Activated CD4-positive, CD25-positive, alpha-beta regulatory T cell treated with anti-CD3 and anti-CD28 coated beads, Interleukin-2, amount 50 U/mL, for 24 hours (primary cell): Measurements from ENCODE around the gene ABCC9.
"Not testable (repeated sequence)": the region's sequence is repeated elsewhere in the genome, so short reads cannot be mapped to it uniquely, and the experiment has no call there.

Experiments
- ATAC-seq, 2 donors: fragments of 150-1000 bp; cut with Tn5 transposase; one replicate each; pipeline ENCODE4 v1.10.0; 2021; ENCODE audit warnings: mild to moderate bottlenecking in 1 of 2, moderate library complexity in 1 of 2

ABCC9 gene

DNA sequence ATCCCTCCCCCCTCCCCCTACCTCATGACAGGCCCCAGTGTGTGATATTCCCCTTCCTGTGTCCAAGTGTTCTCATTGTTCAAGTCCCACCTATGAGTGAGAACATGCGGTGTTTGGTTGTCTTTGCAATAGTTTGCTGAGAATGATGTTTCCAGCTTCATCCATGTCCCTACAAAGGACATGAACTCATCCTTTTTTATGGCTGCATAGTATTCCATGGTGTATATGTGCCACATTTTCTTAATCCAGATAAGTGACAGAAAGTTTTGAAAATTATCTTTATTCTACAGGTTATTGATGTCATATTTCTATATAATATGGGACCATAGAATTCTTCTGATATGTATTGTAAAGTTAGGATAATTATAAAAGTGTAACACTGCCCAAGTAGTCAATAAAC lies 11.3 kb downstream of the ABCC9 start:
- ATAC-seq: not testable (repeated sequence)

DNA sequence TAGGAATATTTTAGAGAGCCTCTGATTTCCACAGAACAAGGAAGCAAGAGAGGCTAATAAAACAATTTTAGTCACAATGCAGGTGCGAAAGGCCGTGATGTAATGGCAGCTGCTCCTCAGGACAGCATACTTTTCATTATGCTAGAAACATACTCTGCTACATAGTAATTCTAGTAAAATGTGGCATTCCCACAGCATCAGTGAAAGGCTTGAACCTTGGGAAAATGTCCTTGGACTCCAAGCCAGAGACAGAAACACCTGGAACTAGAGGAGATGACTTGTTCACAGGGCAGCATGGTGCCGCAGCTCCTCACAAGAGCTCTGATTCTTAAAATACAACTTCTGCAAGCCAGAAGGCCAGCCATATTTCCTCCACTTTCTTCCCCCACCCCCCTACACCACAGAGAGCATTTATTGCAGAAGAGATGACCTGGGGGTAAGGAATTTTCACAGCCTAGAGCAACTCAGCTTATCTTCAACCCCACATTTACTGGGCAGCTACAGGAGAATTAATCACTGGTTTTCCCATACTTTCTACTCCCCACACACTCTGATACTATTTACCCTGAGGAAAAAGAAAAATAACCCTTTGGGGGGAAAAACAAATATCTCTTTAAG lies 15.8 kb downstream of the ABCC9 start:
- no peak for ATAC-seq

DNA sequence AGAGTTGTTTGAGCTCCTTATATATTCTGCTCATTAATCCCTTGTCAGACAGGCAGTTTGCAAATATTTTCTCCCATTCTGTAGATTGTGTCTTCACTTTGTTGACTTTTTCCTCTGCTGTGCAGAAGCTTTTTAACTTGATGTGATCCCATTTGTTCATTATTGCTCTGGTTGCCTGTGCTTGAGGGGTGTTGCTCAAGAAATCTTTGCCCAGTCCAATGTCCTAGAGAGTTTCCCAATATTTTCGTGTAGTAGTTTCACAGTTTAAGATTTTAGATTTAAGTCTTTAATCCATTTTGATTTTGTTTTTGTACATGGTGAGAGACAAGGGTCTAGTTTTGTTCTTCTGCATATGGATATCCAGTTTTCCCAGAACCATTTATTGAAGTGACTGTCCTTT lies 19.8 kb downstream of the ABCC9 start:
- no peak for ATAC-seq

DNA sequence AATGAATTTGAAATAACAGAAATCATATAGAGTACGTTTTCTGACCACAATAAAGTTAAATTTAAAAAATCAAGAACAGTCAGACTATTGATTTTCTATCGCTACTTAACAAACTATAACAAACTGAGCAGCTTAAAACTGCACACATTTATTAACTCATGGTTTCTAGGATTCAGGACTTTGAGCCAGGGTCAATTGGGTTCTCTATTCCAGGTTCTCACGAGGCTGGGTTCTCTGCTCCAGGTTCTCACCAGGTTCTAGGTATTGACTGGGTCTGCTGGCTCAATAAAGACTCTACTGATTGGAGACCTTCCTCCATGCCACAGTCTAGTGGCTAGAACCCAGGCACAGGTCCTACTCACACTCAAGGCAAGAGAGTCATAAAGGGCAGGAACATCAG lies 22.8 kb downstream of the ABCC9 start:
- ATAC-seq: no peak

DNA sequence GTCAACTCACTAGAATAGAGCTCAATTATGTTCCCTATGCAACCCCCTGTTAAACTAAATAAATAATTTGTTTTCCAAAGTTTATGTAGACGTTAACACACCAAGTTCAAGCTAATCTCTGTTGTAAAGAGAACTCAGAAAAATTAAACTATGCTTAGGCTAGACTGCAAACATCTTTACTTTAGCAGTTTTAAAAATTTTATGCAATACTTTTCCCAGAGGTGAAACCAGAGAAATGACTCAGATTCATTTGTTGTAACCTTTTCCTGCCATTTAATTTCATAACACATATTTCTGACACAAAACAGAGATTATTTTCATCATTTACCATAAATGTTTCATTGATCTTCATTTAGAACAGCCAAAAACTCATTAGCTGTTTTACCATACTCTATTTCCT lies 27.4 kb downstream of the ABCC9 start:
- no peak for ATAC-seq

DNA sequence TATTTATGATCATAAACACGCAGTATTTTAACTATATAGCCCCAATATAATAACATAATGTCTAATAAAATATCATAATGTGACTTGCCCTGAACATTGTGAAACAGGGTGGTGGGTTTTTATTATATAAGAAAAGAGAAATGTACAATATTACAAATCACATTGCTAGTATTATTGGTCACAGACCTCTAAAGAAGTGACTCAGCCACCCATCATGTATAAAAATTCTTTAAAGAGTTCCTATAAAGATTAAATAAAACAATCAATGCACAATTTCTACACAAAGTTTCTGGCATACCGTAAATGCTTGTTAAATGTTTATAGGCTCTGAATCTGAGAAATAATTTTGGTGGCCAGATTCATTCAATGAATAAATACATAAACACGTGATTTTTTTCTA lies 28.9 kb downstream of the ABCC9 start:
- no peak for ATAC-seq

DNA sequence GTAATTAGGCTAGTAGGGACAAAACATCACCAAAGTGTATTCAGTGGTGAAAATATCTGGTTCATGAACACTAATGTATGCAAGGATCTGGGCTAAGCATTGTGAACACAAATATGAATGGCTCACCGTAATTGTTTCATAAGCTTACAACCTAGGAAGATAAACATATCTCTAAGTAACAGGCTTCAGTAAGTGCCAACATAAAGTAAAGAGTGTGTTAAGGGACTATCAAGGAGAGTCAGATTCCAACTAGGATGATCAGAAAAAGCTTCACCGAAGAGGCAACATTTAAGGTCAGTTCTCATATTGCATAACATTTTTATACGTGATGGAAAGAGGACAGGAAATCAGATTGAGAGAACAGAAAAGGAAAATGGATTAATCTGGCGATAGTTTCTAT lies 29.4 kb downstream of the ABCC9 start:
- ATAC-seq: no peak

DNA sequence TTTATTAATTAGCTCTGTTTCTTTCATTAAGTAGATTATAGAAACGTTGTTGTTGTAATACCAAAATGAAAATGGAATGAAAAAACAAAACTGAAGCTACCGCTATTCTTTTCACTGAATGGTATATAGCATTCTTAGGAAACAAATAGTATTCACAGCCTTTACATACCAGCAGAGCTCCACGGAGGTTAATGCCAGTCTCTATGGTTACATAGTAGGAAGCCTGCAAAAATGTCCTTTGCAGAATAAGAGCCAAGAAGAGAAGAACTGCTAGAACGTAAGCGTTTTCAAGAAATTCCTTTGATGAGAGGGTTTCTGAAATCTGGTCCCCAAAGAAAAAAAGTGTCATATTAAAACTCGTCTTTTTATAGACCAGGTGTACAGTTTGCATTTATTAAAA lies 30.6 kb downstream of the ABCC9 start:
- ATAC-seq: no peak

DNA sequence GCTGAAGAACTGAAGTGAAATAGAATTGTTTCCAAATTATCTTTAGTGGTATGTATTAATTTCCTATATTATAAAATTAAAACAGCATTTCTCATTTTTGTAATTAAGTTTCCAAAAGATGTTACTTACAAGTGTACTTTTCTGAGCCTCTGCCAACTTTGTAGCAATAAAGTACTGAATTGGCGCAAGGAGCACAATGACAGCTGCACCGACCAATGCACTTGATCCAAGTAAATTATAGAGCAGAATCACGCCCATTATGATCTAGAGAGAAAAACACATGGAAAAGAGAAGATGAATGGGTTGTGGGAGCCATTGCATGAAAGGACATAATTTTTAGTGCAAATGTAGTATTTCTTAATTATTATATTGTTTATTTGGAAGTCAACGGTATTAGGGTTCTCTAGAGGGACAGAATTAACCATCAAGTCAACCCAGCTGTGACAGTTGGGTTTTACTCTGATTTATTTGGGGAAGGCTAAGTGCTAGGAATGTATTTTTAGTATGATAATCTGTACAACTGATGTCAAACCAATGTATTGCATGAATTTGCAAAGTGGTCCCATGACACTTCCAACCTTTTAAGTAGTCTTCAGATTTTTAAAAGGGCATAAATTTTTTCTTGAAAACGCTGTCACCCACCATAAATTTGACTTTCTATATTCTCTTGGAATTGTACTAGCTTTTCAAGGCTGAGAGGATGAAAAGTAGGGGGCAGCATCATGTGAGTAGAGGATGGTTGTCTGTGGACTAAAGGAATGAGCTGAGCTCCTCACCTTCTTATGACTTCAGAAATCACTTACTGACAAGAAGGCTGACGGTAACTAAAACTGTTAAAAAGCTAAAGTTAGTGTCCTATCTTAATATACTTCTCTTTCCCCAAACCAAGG lies 33.0 kb downstream of the ABCC9 start:
- no peak for ATAC-seq

DNA sequence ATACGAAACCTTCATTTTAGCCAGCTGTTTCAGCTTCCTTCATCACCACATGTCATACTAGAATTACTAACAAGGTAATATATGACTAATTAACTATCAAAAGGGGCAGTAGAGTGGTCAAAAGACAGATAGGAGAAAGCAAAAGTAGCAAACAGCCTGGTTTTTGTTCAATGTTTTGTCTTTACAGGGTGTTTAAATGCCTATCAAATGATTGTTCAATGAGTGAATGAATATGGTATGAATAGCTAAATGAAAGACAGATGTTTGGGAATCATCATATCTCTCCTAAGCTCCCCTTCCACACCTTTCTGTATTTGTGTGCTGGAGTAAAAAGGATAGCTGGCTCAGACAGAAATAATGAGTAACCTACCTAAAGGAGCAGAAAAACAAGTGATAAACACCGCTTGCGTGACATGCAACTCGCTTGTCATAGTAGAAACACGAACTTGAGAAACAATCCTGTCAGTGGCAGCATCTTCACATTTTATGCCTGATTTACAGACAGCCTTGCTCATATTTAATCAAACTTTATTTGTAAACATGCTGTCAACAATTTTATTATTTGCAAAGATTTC lies 34.2 kb downstream of the ABCC9 start:
- ATAC-seq: no peak

DNA sequence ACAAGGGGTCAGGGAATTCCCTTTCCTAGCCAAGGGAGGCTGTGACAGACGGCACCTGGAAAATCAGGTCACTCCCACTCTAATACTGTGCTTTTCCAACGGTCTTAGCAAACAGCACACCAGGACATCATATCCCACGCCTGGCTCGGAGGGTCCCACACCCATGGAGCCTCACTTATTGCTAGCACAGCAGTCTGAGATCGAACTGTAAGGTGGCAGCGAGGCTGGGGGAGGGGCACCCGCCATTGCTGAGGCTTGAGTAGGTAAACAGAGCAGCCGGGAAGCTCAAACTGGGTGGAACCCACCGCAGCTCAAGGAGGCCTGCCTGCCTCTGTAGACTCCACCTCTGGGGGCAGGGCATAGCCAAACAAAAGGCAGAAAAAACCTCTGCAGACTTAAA lies 41.7 kb downstream of the ABCC9 start:
- not testable (repeated sequence) for ATAC-seq

DNA sequence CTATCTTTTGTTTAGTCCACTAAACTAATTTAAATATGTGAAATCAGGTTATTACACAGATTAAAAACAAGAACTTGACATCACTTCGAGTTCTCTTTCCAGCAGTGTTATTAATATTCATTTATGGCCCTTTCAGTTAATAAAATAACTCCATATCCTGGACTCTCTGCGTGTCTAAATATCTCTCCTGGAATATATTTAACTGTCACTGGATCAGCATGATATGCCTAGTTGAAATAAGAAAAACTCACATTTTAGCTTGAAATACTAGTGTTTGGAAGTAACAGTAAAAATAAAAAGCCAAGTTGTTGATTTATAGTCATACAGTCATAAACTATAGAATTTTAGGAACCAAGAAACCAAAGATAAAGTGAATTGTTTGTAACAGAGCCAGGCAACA lies 45.6 kb downstream of the ABCC9 start:
- ATAC-seq: no peak

DNA sequence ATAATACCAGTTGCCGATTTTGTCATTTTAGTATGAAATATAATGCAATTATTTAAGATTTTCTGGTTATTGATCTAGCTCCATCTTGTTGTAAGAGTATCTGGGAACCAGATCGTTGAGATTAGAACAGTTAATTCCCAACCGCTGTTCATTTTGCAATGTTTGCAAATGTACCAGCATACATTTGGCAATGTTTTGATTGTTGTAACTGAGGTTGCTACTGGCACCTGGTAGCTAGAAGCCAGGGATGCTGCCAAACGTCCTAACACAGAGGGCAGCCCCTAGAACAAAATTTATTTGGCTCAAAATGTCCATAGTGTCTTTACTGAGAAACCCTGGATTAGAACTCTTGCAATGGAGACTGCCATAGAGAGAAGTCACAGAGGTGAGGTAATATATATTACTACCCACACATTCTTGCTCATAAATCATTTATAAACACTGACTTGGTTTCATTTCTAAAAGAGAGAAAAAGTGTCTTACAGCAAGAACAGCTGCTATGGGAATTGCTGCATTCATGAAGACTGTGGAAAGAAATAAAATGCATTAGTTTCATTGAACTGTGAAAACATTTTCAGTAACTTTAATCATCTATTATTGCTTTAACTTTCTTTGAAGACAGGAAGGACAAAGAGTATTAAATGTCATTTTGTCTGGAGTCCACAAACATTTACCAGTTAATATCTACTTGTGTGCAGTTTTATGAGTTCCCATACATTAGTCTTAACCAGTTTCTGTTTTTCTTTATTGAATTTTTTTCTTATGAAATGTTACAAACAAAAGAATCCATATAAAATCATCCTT lies 46.2 kb downstream of the ABCC9 start:
- ATAC-seq: no peak

DNA sequence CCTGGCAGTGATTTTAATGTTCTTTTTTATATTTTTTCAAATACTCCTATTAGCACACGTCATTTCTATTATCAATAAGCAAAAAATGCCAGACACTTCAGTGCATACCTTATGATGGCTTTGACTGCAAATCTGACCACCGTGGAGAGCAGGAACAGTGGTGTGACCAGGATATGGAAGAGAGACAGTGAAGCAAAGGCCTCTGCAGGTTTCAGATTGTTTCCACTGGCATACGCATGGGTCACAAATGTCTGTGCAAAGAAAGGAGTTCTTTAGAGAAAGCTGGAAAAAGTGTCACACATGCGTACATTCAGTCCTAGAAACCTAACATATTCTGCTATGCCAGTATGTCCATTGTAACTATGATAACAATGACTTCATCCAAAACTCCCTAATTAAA lies 47.3 kb downstream of the ABCC9 start:
- no peak for ATAC-seq

DNA sequence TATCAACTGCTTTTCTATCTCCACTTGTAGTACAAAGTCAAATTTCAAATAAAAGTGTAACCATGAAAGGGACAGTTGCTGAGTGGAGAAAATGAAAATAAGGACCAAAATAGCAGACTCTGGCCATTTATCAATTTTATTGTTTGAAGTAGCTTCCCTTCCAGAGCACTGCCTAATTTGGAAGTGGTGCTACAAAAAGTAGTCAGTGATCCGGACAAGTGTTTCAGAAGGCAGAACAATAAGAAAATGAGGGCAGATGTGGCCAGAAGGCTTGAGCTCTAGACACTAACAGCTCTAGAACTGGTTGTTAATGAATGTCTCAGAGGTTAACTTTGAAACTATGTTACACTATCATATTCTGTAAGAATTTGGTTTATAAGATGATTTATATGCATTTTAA lies 48.9 kb downstream of the ABCC9 start:
- no peak for ATAC-seq

DNA sequence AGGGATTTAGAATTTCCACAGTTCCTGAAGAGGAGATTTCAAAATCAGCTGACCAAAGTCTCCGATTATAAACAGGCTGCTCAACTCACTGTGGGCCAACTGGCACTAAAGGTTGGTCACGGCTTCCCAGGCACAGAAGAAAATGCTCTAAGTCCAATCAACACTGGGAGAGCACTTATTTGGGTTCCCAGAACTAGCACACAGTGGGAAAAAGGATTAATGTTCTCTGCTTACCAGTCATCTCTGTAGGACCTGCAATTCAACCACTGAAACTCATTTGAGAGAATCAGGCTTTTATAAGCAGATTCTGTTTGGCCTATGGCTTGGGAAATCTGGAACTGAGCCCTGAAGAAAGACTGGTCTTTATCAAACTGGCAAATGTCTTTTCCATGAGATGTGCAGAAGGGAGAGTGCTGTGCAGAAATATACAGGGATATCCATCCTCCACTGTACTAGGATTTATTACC lies 49.4 kb downstream of the ABCC9 start:
- ATAC-seq: no peak

DNA sequence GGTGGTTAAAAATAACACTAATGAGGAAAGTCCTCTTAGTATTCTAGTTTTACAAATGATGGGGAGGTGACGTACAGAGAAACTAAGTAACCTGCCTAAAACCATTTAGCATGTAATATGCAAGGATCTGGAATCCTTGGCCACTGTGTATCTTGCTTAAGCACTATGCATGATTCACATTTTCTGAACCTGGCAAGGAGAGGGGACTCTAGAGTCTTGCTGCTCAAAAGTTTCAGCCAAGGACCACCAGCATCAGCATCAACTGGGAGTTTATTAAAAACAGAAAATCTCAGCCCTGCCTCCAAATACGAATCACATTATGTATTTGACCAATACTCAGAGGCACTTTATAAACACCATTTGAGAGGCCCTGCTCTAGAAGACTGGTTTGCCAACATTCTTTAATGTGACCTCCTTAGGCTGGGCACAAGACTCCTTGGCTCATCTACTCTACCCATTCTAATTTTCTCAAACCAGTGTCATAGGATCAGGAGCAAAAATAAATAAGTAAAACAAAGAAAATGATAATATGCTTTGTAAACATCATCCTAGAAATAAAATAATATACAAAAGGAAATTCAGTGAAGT lies 52.9 kb downstream of the ABCC9 start:
- no peak for ATAC-seq

DNA sequence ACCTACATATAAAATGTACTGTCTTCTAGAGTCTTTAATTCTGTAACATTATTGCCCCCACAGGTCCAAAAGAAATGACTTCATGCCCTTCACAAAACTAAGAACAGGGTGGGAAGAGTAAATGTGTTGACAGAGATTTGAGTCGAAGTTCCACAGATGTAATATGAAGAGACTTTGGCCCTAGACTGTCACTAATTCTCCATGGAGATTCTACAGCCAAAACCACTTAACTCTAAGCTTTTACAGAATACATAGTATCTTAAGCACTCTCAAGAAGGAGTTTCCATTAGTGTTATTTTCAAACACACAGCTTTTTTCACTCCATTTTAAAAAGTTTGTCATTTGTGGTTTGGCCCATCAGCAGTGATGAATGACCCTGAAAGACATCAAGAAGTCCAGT lies 56.3 kb downstream of the ABCC9 start:
- ATAC-seq: no peak

DNA sequence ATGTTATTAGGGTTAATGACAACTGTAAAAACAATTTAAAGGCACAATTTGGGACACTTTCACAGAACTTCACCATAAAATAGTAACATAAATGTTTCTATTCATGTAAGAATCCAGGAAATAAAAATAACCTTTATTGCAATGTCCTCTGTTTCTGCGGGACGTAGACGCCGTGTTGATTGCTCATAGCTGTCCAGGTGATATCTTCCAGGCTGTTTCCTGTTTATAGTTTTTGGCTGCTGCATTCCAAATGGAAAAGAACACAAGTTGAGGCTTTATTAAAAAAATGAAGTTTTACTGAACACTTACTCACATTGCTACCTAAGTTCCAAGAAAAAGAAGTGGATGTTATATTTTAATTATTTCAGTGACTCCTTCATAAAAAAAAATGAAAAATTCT lies 58.6 kb downstream of the ABCC9 start:
- no peak for ATAC-seq

DNA sequence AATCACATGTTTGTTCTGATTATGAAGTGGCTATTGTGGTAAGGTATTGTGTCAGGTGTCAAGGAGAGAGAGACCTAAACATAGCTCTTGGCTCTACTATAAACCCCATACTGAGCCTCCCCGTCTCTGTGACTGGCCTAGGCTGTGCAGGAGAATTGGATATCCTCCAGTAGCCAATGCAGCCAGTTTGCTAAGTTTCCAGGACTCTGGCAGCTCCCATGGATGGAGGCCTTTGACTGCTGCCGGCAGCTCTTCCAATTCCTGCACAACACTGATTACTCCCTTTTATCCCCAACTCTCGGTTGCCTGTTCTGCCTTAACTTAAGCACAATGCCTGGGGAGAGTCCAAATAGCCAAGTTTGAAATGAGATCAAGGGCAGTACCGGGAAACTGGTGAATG lies 59.3 kb downstream of the ABCC9 start:
- no peak for ATAC-seq

DNA sequence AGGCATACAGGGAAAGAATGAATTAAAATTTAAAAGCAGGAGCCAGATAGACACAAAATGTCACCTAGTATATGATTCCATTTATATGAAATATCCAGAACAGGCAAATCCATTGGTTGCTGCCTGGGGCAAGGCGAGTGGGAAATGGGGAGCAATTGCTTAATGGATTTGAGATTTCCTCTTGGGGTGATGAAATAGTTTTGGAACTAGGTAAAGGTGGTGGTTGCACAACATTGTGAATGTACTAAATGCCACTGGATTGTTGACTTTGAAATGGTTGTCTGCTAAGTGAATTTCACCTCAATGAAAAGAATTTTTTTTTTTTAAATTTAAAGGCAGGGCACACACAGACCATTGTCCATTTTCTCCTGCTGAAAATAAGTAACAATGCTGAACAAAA lies 61.9 kb downstream of the ABCC9 start:
- no peak for ATAC-seq

DNA sequence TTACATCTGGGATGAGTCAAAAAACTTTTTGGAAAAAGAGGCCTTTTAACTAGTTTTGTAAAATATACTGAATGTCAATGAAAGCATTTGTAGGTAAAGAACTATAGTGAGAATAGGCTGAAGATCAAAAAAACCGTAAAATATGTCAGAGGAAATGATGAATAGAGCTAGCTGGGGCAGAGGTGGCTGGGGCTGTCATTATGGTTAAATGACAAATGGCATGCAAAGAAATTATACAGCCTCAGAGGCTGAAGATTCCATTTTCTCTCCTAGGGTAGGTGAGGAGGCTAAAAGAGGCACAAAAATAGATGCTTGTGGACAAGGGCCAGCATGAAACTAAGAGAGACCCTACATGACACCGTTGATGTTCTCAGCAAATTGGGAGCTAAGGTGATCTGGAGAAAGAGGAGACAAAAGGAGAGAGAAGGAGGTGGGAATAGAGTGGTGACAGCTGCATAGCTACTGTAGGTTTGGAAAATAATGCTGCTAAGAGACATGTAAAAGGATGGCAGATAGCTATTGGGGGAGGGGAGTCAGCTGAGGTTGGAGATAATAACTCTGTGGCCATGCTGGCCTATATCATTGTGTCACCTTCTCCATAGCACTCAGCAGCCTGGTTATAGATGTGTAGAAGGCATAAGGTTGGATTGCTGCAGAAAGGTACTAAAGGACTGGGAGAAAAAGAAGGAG lies 63.8 kb downstream of the ABCC9 start:
- no peak for ATAC-seq
